Activated T-helper 2 cell treated with anti-CD3 and anti-CD28 coated beads, Interferon-gamma antibody, Interleukin-2, Interleukin-4, amounts not matched to agents 10 μg/mL and 5 μg/mL and 100 μg/mL, durations not matched to agents 14 hours and 24 hours and 36 hours (primary cell): ENCODE measurements around the gene NEK10. TPM values are rescaled to one million over a fixed set of nuclear protein-coding genes. Genes with fewer than 3 reads are reported as not detected.

Experiments used
- DNase-seq: peaks from one replicate; pipeline ENCODE4 v3.0.0; 2021; ENCODE audit warnings: low spot score
- H3K27ac Mint-ChIP-seq: one replicate; pipeline ENCODE4 v1.8.0; 2021; ENCODE audit warnings: mixed read lengths
- H3K27me3 Mint-ChIP-seq: one replicate; pipeline ENCODE4 v1.8.0; 2021; ENCODE audit warnings: low read depth, mixed read lengths
- H3K36me3 Mint-ChIP-seq: one replicate; pipeline ENCODE4 v1.8.0; 2021; ENCODE audit warnings: low read depth, mixed read lengths
- H3K4me1 Mint-ChIP-seq: one replicate; pipeline ENCODE4 v1.8.0; 2021; ENCODE audit warnings: low read depth, mixed read lengths
- H3K4me3 Mint-ChIP-seq: one replicate; pipeline ENCODE4 v1.8.0; 2021; ENCODE audit warnings: low read depth, mild to moderate bottlenecking, moderate library complexity, mixed read lengths
- H3K9me3 Mint-ChIP-seq: one replicate; pipeline ENCODE4 v1.8.0; 2021; ENCODE audit warnings: mixed read lengths
- intact Hi-C: fragments of 100-400 bp; cut with micrococcal nuclease; formaldehyde crosslinking; loops from one replicate; pipeline ENCODE4 v1.15.1; 2023
- total RNA-seq: library from RNA; stranded (reverse); gene quantifications from 2 replicates; pipeline ENCODE4 v1.2.3, GENCODE V29; 2022

Gene NEK10
- total RNA-seq, 1 donor from 2014 or later = 0.84 TPM

- intact Hi-C loops = no loop called here
- peaks cover 30% of the 10 kb centered on the region for H3K9me3 Mint-ChIP-seq
- DNase-seq = no peak
- H3K27ac Mint-ChIP-seq = no peak overlapping the region
- no peaks in the 10 kb centered on the region for H3K36me3 Mint-ChIP-seq
- H3K4me1 Mint-ChIP-seq = no peaks in the 10 kb centered on the region
- no peak overlapping the region for H3K4me3 Mint-ChIP-seq
- H3K27me3 Mint-ChIP-seq = no peaks in the 10 kb centered on the region
These were observed 129.2 kb downstream of the NEK10 start for GRCh38 chr3:27239951-27240350.

- no peaks in the 10 kb centered on the region for H3K36me3 Mint-ChIP-seq
- no peaks in the 10 kb centered on the region for H3K27me3 Mint-ChIP-seq
- intact Hi-C loops = loop anchor here (10.0 kb wide), 1 partner anchor 56 kb away; no protein-coding TSS in a partner anchor
- H3K4me1 Mint-ChIP-seq = no peaks in the 10 kb centered on the region
- no peak overlapping the region for H3K4me3 Mint-ChIP-seq
- H3K9me3 Mint-ChIP-seq = peaks cover 18% of the 10 kb centered on the region
- DNase-seq = no peak
- H3K27ac Mint-ChIP-seq = no peak overlapping the region
These were observed 140.4 kb downstream of the NEK10 start for GRCh38 chr3:27228805-27229204.

- no peaks in the 10 kb centered on the region for H3K36me3 Mint-ChIP-seq
- DNase-seq = no peak
- no peaks in the 10 kb centered on the region for H3K9me3 Mint-ChIP-seq
- no peak overlapping the region for H3K4me3 Mint-ChIP-seq
- no peak overlapping the region for H3K27ac Mint-ChIP-seq
- intact Hi-C loops = loop anchor here (10.0 kb wide), 1 partner anchor 61 kb away; no protein-coding TSS in a partner anchor
- H3K27me3 Mint-ChIP-seq = no peaks in the 10 kb centered on the region
- no peaks in the 10 kb centered on the region for H3K4me1 Mint-ChIP-seq
These were observed 145.0 kb downstream of the NEK10 start for GRCh38 chr3:27224197-27224596.

GRCh38 chr3:27221264-27221932 is 147.8 kb downstream of the NEK10 start:
- no peak overlapping the region for H3K4me3 Mint-ChIP-seq
- H3K9me3 Mint-ChIP-seq = no peaks in the 10 kb centered on the region

DNA sequence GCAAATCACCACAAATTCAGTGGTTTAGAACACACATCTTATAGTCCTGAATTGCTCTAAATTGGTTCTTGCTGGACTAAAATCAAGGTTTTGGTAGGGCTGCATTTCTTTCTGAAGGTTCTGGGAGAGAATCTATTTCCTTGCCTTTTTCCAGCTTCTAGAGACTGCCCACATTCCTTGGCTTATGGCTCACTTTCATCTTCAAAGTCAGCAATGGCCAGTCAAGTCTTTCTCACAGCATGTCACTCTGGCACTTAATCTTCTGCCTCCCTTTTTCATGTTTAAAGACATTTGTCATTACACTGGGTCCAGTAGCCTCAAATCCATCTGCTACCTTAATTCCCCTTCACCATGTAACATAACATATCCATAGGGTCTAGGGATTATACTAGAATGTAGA is 149.0 kb downstream of the NEK10 start:
- Mint-ChIP-seq H3K4me3 (no peak overlapping the region), H3K9me3 (no peaks in the 10 kb centered on the region), H3K27ac (no peak overlapping the region), H3K4me1 (no peaks in the 10 kb centered on the region), H3K36me3 (no peaks in the 10 kb centered on the region), H3K27me3 (no peaks in the 10 kb centered on the region)
- no peak for DNase-seq
- intact Hi-C loops = loop anchor here (10.0 kb wide), 1 partner anchor 65 kb away; no protein-coding TSS in a partner anchor

More at GRCh38 chr3:27221264-27221932, 147.8 kb downstream of the NEK10 start:
- Mint-ChIP-seq H3K27me3 (no peaks in the 10 kb centered on the region), H3K4me1 (no peaks in the 10 kb centered on the region), H3K27ac (no peak overlapping the region), H3K36me3 (no peaks in the 10 kb centered on the region)
- intact Hi-C loops = loop anchor here (10.0 kb wide), 1 partner anchor 63 kb away; no protein-coding TSS in a partner anchor
- no peak for DNase-seq

- H3K27me3 Mint-ChIP-seq = no peaks in the 10 kb centered on the region
- H3K4me3 Mint-ChIP-seq = no peak overlapping the region
- no peaks in the 10 kb centered on the region for H3K4me1 Mint-ChIP-seq
- H3K9me3 Mint-ChIP-seq = no peaks in the 10 kb centered on the region
- DNase-seq = no peak
- intact Hi-C loops = no loop called here
- H3K27ac Mint-ChIP-seq = no peak overlapping the region
- H3K36me3 Mint-ChIP-seq = no peaks in the 10 kb centered on the region
These were observed 149.9 kb downstream of the NEK10 start for GRCh38 chr3:27219127-27219845.

GRCh38 chr3:27216955-27217552 is 152.1 kb downstream of the NEK10 start:
- no peak for DNase-seq
- no peaks in the 10 kb centered on the region for H3K27me3 Mint-ChIP-seq
- H3K9me3 Mint-ChIP-seq = no peaks in the 10 kb centered on the region
- H3K4me1 Mint-ChIP-seq = no peaks in the 10 kb centered on the region
- H3K27ac Mint-ChIP-seq = no peak overlapping the region
- H3K4me3 Mint-ChIP-seq = no peak overlapping the region
- intact Hi-C loops = no loop called here
- no peaks in the 10 kb centered on the region for H3K36me3 Mint-ChIP-seq

- Mint-ChIP-seq H3K27ac (no peak overlapping the region), H3K4me3 (no peak overlapping the region), H3K9me3 (no peaks in the 10 kb centered on the region), H3K27me3 (no peaks in the 10 kb centered on the region), H3K36me3 (no peaks in the 10 kb centered on the region), H3K4me1 (no peaks in the 10 kb centered on the region)
- intact Hi-C loops = no loop called here
- no peak for DNase-seq
These were observed 152.8 kb downstream of the NEK10 start for GRCh38 chr3:27216295-27216855.

DNA sequence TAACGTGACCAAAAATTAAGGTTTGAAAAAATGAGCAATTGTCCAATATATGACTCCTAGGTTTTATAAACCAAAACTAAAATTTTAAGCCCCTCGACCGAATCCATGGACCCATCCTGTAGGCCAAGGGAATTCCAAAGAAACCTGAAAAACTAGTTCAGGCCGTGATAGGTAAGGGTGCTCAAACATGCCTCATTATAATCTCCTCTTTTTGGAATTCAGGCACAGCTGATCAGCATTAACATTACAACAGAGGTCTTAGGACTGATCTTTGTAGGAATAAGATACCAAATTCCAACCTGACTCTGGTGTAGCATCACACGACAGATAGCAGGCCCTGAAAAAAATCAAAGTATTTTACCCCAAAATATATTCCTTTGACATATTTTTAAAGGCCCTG is 155.7 kb downstream of the NEK10 start:
- DNase-seq = no peak
- H3K36me3 Mint-ChIP-seq = no peaks in the 10 kb centered on the region
- no peaks in the 10 kb centered on the region for H3K27me3 Mint-ChIP-seq
- no peaks in the 10 kb centered on the region for H3K4me1 Mint-ChIP-seq
- H3K4me3 Mint-ChIP-seq = no peak overlapping the region
- intact Hi-C loops = no loop called here
- no peak overlapping the region for H3K27ac Mint-ChIP-seq
- H3K9me3 Mint-ChIP-seq = no peaks in the 10 kb centered on the region

DNA sequence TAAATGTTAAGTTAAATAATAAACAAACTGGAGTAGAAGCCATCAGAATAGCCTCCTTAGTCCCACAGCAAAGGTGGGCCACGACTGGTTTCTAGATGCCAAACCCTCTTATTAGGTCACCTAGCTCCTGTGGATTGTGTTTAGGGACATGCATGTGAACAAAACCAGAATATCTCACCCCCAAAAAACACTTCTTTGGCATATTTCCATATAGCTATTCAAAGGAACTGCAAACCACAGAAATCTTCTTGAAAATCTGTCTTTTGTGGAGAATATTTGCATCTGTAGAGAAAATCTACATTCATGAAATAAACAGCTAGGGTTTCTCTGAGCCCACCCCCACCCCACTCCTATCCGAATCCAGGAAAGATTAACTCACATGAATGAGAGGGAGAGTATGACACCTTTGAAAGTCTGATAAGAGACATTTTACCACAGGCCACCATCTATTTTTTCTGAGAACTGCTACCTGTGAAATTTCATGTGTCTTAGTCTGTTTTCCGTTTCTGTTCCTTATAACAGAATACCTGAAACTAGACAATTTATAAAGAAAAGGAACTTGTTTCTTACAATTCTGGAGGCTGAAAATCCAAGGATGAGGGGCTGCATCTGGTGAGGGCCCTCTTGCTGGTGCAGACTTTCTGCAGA is 159.4 kb downstream of the NEK10 start:
- intact Hi-C loops = no loop called here
- Mint-ChIP-seq H3K27me3 (no peaks in the 10 kb centered on the region), H3K27ac (no peak overlapping the region), H3K36me3 (no peaks in the 10 kb centered on the region), H3K4me1 (no peaks in the 10 kb centered on the region), H3K9me3 (no peaks in the 10 kb centered on the region), H3K4me3 (no peak overlapping the region)
- no peak for DNase-seq

GRCh38 chr3:27208961-27209616 is 160.1 kb downstream of the NEK10 start:
- intact Hi-C loops = no loop called here
- Mint-ChIP-seq H3K27ac (no peak overlapping the region), H3K4me1 (no peaks in the 10 kb centered on the region), H3K4me3 (no peak overlapping the region), H3K9me3 (no peaks in the 10 kb centered on the region), H3K36me3 (no peaks in the 10 kb centered on the region), H3K27me3 (no peaks in the 10 kb centered on the region)
- no peak for DNase-seq

DNA sequence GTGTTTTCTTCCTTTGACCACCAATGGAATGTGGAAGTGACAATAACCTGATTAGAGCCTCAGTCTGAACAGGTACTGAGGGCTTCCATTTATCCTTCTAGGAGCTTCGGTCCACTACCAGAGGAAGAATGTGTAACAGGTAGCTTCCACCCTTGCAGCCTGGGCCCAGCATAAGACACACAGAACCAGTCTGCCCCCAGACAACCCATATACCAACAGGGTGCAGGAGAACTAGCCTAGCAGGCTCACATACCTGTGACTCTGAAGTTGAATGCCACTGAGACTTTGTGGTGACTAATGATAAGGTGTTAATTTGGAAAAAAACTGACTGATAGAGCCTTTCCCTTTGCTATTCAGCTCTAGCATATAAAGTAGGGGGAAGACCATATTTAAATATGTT is 166.2 kb downstream of the NEK10 start:
- DNase-seq = no peak
- no peaks in the 10 kb centered on the region for H3K27me3 Mint-ChIP-seq
- intact Hi-C loops = no loop called here
- no peaks in the 10 kb centered on the region for H3K9me3 Mint-ChIP-seq
- H3K36me3 Mint-ChIP-seq = no peaks in the 10 kb centered on the region
- H3K27ac Mint-ChIP-seq = no peak overlapping the region
- H3K4me1 Mint-ChIP-seq = no peaks in the 10 kb centered on the region
- no peak overlapping the region for H3K4me3 Mint-ChIP-seq
